Hepatocyte (in vitro differentiated cells): ENCODE data around the gene FBXL7. TPM values are rescaled to one million over a fixed set of nuclear protein-coding genes. Genes with fewer than 3 reads are reported as not detected.

Experiments used
- DNase-seq: peaks from one replicate; pipeline ENCODE4 v3.0.0-alpha.2; 2016; ENCODE audit warnings: low spot score
- H2AFZ ChIP-seq: fragments of 200-600 bp; sonication (generic); 2 replicates; pipeline ENCODE4 v1.6.0; 2016; ENCODE audit warnings: antibody characterized with exemption, mild to moderate bottlenecking
- H3K27ac ChIP-seq: fragments of 200-600 bp; sonication (generic); 2 replicates; pipeline ENCODE4 v1.5.1; 2016; ENCODE audit warnings: mild to moderate bottlenecking
- H3K27me3 ChIP-seq: fragments of 200-600 bp; sonication (generic); 2 replicates; pipeline ENCODE4 v1.6.1; 2016
- H3K36me3 ChIP-seq: fragments of 200-600 bp; sonication (generic); replicated peaks from 2 replicates; pipeline ENCODE4 v1.5.1; 2016; ENCODE audit warnings: low read depth; ENCODE audit not compliant: insufficient read depth
- H3K4me1 ChIP-seq: fragments of 200-600 bp; sonication (generic); 2 replicates; pipeline ENCODE4 v1.5.1; 2016; ENCODE audit warnings: mild to moderate bottlenecking, moderate library complexity; ENCODE audit not compliant: insufficient read depth
- H3K4me2 ChIP-seq: fragments of 200-600 bp; sonication (generic); 2 replicates; pipeline ENCODE4 v1.6.0; 2016
- H3K4me3 ChIP-seq: fragments of 200-600 bp; sonication (generic); 2 replicates; pipeline ENCODE4 v1.5.1; 2016; ENCODE audit warnings: mild to moderate bottlenecking
- H3K79me2 ChIP-seq: fragments of 200-600 bp; sonication (generic); 2 replicates; pipeline ENCODE4 v1.6.0; 2017; ENCODE audit warnings: mild to moderate bottlenecking
- H3K9me2 ChIP-seq: fragments of 200-600 bp; sonication (generic); replicated peaks from 2 replicates; pipeline ENCODE4 v1.6.0; 2017; ENCODE audit warnings: mild to moderate bottlenecking; ENCODE audit not compliant: insufficient read depth
- H3K9me3 ChIP-seq: fragments of 200-600 bp; sonication (generic); 2 replicates; pipeline ENCODE4 v1.5.1; 2016; ENCODE audit warnings: low read depth, mild to moderate bottlenecking
- H4K20me1 ChIP-seq: fragments of 200-600 bp; sonication (generic); 2 replicates; pipeline ENCODE4 v1.6.0; 2016; ENCODE audit warnings: mild to moderate bottlenecking; ENCODE audit not compliant: insufficient read depth, poor library complexity, severe bottlenecking
- EZH2 ChIP-seq: fragments of 200-600 bp; sonication (generic); IDR thresholded peaks from 2 replicates; pipeline ENCODE4 v1.6.1; 2016; ENCODE audit warnings: antibody characterized with exemption, mild to moderate bottlenecking, borderline replicate concordance
- EZH2phosphoT487 ChIP-seq: fragments of 200-600 bp; sonication (generic); IDR thresholded peaks from one replicate; pipeline ENCODE4 v1.6.1; 2018; ENCODE audit warnings: antibody characterized with exemption, mild to moderate bottlenecking, low read depth, moderate library complexity; ENCODE audit not compliant: unreplicated experiment, severe bottlenecking
- WGBS: methylation state at CpG from one replicate; pipeline ENCODE4 v1.1.6; 2016; ENCODE audit warnings: low lambda C conversion rate; ENCODE audit errors: missing lambda C conversion rate; 5-methylcytosine and 5-hydroxymethylcytosine counted together
- polyA plus RNA-seq: library from polyadenylated mRNA; unstranded; fragments of >200 nt; fragmentation: Nextera tagmentation; extraction: Ambion mirVana; gene quantifications from 2 replicates; pipeline ENCODE4 v1.2.1, GENCODE V29; 2016
- total RNA-seq: library from RNA; depleted of rRNA; stranded (reverse); fragments of >200 nt; gene quantifications from 2 replicates; pipeline ENCODE4 v1.2.3, GENCODE V29; 2014
- TF ChIP-seq, protein P1 (sequence below): fragments of 200-600 bp; sonication (generic); IDR thresholded peaks from 2 replicates; pipeline ENCODE4 v1.5.1; 2016; ENCODE audit warnings: antibody characterized with exemption, mild to moderate bottlenecking; ENCODE audit not compliant: poor library complexity

The FBXL7 gene
- total and polyA plus RNA-seq, 2 experiments from 2014 or later: 8.4 to 10.3 TPM

DNA sequence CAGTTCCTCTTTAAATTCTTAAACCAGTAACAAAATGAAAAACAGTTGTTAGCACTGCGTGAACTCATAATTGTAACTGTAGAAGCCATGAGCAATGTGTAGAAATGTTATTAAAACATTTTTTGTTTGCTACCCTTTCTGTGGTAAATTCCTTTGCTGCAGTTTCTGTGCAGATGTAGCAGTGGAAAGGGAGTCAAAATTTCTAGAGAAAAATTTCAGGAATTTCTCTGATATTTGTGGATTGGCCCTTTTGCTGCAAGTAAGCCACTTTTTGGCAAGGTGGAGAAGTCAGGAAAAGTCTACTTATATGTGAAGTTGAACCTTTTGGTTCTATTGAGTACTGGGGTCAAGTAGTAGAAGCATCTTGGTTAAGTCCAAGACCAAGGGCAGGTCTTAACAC lies 10.1 kb downstream of the FBXL7 start:
- no peaks in the 10 kb centered on the region for H3K9me2 ChIP-seq
- H3K4me2 ChIP-seq: no peak overlapping the region
- peaks cover 66% of the 10 kb centered on the region for H3K79me2 ChIP-seq
- no peak overlapping the region for H3K4me3 ChIP-seq
- no peak overlapping the region for H2AFZ ChIP-seq
- DNase-seq: no peak
- H3K9me3 ChIP-seq: no peaks in the 10 kb centered on the region
- H3K27me3 ChIP-seq: no peaks in the 10 kb centered on the region
- TF ChIP-seq, protein P1, sequence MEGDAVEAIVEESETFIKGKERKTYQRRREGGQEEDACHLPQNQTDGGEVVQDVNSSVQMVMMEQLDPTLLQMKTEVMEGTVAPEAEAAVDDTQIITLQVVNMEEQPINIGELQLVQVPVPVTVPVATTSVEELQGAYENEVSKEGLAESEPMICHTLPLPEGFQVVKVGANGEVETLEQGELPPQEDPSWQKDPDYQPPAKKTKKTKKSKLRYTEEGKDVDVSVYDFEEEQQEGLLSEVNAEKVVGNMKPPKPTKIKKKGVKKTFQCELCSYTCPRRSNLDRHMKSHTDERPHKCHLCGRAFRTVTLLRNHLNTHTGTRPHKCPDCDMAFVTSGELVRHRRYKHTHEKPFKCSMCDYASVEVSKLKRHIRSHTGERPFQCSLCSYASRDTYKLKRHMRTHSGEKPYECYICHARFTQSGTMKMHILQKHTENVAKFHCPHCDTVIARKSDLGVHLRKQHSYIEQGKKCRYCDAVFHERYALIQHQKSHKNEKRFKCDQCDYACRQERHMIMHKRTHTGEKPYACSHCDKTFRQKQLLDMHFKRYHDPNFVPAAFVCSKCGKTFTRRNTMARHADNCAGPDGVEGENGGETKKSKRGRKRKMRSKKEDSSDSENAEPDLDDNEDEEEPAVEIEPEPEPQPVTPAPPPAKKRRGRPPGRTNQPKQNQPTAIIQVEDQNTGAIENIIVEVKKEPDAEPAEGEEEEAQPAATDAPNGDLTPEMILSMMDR: no peak
- no peak for TF ChIP-seq EZH2
- no peak for TF ChIP-seq EZH2phosphoT487
- peaks cover 18% of the 10 kb centered on the region for H4K20me1 ChIP-seq
- H3K36me3 ChIP-seq: no peaks in the 10 kb centered on the region
- no peaks in the 10 kb centered on the region for H3K4me1 ChIP-seq
- H3K27ac ChIP-seq: no peak overlapping the region
- WGBS: 89% methylated on average over 1 of the region's 1 CpG

DNA sequence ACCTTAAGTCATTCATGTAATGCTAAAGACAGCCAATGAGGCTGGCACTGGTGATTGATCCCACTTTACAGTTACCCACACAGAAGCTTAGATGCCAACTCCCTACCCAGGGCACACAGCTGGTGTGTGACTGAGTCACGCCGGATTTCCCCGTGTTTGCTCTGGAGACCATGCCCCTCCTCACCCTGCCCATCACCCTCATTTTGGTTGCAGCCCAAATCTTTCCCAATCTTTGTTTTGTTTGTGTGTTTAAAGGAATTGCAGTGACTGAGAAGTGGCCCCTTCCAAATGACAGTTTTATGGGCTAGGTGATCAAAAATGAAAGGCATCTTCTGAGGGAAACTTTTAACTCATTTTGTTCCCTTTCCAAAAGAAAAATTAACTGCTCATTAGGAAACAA lies 10.9 kb downstream of the FBXL7 start:
- H3K4me3 ChIP-seq: no peak overlapping the region
- H3K79me2 ChIP-seq: peaks cover 60% of the 10 kb centered on the region
- no peaks in the 10 kb centered on the region for H3K9me3 ChIP-seq
- TF ChIP-seq EZH2: no peak
- TF ChIP-seq, protein P1: no peak
- no peak for TF ChIP-seq EZH2phosphoT487
- H3K4me1 ChIP-seq: no peaks in the 10 kb centered on the region
- no peaks in the 10 kb centered on the region for H3K9me2 ChIP-seq
- no peak overlapping the region for H3K27ac ChIP-seq
- peaks cover 18% of the 10 kb centered on the region for H4K20me1 ChIP-seq
- no peak overlapping the region for H2AFZ ChIP-seq
- no peak overlapping the region for H3K4me2 ChIP-seq
- no peaks in the 10 kb centered on the region for H3K36me3 ChIP-seq
- DNase-seq: no peak
- no peaks in the 10 kb centered on the region for H3K27me3 ChIP-seq
- WGBS: 55% methylated on average over 3 of the region's 3 CpGs

DNA sequence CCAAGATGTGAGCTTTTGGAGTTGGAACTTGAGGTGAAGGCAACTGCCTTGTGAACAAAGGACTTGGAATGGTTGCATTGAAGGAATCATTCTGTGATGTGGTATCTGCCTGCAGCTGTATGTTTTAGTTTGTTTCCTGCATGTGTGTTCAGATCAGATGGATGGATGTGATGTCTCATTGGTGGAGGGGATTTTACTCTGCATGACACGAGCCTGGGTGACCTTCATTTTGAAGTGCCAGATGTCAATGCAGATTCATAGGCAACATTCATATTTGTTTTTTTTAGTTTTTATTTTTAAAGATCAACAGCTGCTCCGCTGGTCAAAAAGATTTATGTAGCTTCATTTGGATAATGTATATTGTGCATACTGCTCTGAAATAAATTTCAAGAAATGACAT lies 13.5 kb downstream of the FBXL7 start:
- no peaks in the 10 kb centered on the region for H3K9me2 ChIP-seq
- no peak overlapping the region for H3K4me3 ChIP-seq
- no peaks in the 10 kb centered on the region for H3K9me3 ChIP-seq
- H3K27ac ChIP-seq: no peak overlapping the region
- peaks cover 7% of the 10 kb centered on the region for H4K20me1 ChIP-seq
- H3K4me1 ChIP-seq: no peaks in the 10 kb centered on the region
- H3K4me2 ChIP-seq: no peak overlapping the region
- H3K27me3 ChIP-seq: no peaks in the 10 kb centered on the region
- no peak for DNase-seq
- no peaks in the 10 kb centered on the region for H3K36me3 ChIP-seq
- WGBS: 92% methylated on average over 2 of the region's 2 CpGs
- H3K79me2 ChIP-seq: peaks cover 54% of the 10 kb centered on the region
- TF ChIP-seq EZH2phosphoT487 (no peak), EZH2 (no peak)
- no peak overlapping the region for H2AFZ ChIP-seq

DNA sequence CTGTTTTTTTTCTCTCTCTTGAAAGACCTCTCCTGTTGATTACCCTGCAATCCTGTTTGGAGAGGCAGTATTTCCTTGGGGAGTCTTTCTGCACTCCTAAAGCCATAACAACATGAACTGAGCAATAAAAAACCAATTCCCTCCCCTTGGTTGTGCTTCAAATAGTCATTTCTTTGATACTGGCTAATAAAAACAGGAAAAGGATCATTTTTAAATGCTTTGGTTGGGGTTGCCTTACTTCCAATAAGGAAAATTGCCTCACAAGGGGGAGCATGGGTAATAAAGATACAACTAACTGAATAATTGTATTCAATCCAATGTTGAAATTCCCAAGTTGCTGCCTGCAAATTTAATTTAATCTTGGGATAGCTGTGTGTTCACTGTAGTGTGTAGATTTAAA lies 13.9 kb downstream of the FBXL7 start:
- H3K27me3 ChIP-seq: no peaks in the 10 kb centered on the region
- H3K79me2 ChIP-seq: peaks cover 52% of the 10 kb centered on the region
- H3K9me3 ChIP-seq: no peaks in the 10 kb centered on the region
- H3K27ac ChIP-seq: no peak overlapping the region
- H2AFZ ChIP-seq: no peak overlapping the region
- H4K20me1 ChIP-seq: peaks cover 7% of the 10 kb centered on the region
- no peak overlapping the region for H3K4me2 ChIP-seq
- H3K9me2 ChIP-seq: no peaks in the 10 kb centered on the region
- no peaks in the 10 kb centered on the region for H3K4me1 ChIP-seq
- H3K4me3 ChIP-seq: no peak overlapping the region
- no peaks in the 10 kb centered on the region for H3K36me3 ChIP-seq
- TF ChIP-seq EZH2phosphoT487 (no peak), EZH2 (no peak)
- TF ChIP-seq, protein P1: no peak
- DNase-seq: no peak
